ENCODE measurements around the gene DLGAP4. TPM values are rescaled to one million over a fixed set of nuclear protein-coding genes. Genes with fewer than 3 reads are reported as not detected.

The DLGAP4 gene
- total and polyA plus RNA-seq, 2 of the 13 experiments (the other 11 are each of a cell fraction or from before 2014, with no cell fraction given): 15.2 to 26.7 TPM

GRCh38 chr20:36439040-36439730 lies 133.0 kb downstream of the DLGAP4 start (continued):
- TF ChIP-seq CREBL2 (CRISPR knock-in tag; IDR thresholded peaks at IDR 0.05; ENCODE audit: borderline replicate concordance): no peak
- TF ChIP-seq DPF2 (CRISPR knock-in tag; IDR thresholded peaks at IDR 0.05; ENCODE audit: borderline replicate concordance, low read depth): no peak
- TF ChIP-seq MXD4 (CRISPR knock-in tag; IDR thresholded peaks at IDR 0.05): 0 out of 2 replicates have a peak, but pooled peaks have one; percentile 33
- TF ChIP-seq ZNF589 (CRISPR knock-in tag; conservative IDR thresholded peaks at IDR 0.05): no peak
- TF ChIP-seq HOMEZ (CRISPR knock-in tag; IDR thresholded peaks at IDR 0.05; ENCODE audit: low read depth): no peak
- TF ChIP-seq ZNF30 (CRISPR knock-in tag; IDR thresholded peaks at IDR 0.05): no peak
- no peak for TF ChIP-seq ZNF317 (CRISPR knock-in tag; IDR thresholded peaks at IDR 0.05)
- TF ChIP-seq EP300 (IDR thresholded peaks at IDR 0.05; ENCODE audit: low read depth in 2 of 2, low read length in 2 of 2): no peak
- no peak for TF ChIP-seq EP300 (CRISPR knock-in tag; IDR thresholded peaks at IDR 0.05; ENCODE audit: borderline replicate concordance)
- TF ChIP-seq ZNF446 (CRISPR knock-in tag; IDR thresholded peaks at IDR 0.05): no peak
- TF ChIP-seq ZNF431 (CRISPR knock-in tag; IDR thresholded peaks at IDR 0.05; ENCODE audit: borderline replicate concordance, low read depth): no peak
- no peak for TF ChIP-seq ZNF644 (CRISPR knock-in tag; IDR thresholded peaks at IDR 0.05; ENCODE audit: low read depth)
- no peak for TF ChIP-seq AKNA (CRISPR knock-in tag; IDR thresholded peaks at IDR 0.05; ENCODE audit: borderline replicate concordance)
- TF ChIP-seq BATF2 (CRISPR knock-in tag; IDR thresholded peaks at IDR 0.05): no peak
- TF ChIP-seq PLRG1 (conservative IDR thresholded peaks at IDR 0.05): no peak
- peak; percentile 91 for TF ChIP-seq ZNF629 (CRISPR knock-in tag; conservative IDR thresholded peaks at IDR 0.05)
- TF ChIP-seq BCLAF1 (IDR thresholded peaks at IDR 0.05): no peak
- TF ChIP-seq ZFAT (CRISPR knock-in tag; conservative IDR thresholded peaks at IDR 0.05): no peak

Data from HepG2 (cell line).